ENCODE measurements around the gene FHIP1A.

Gene FHIP1A

GRCh38 chr4:151458148-151458547 is 49.2 kb downstream of the FHIP1A start:
- DNase-seq (ENCODE audit: low read depth) = no peak
